Measurements from ENCODE around the gene DSE. TPM values are rescaled to one million over a fixed set of nuclear protein-coding genes. Genes with fewer than 3 reads are reported as not detected.

DSE gene
- total RNA-seq, 1 experiment from 2014 or later = 43.3 TPM

DNA sequence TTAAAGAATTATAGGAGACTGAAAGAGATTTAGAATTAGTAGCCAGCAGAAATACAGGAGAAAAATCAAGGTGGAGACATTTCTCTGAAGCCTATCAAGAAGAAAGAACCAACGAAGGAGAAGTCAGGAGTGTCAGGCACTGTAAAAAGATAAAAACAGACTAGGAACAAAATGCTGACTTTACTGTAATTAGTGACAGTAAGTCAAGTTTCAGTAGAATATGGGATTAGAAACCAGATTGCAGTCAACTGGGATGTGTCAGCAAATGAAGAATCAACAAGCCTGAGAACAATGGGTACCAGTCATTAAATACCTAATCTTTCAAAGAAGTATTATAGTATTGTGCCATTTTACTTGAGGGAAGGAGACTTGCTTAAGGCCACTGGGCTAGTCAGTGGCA lies 112.0 kb downstream of the DSE start:
- ChIA-PET POLR2A (ENCODE audit: unreplicated experiment) (no interaction called here), CTCF (no interaction called here)
- Histone ChIP-seq H4K20me1 (ENCODE audit: insufficient read depth) (no peaks in the 10 kb centered on the region), H3K9me2 (ENCODE audit: insufficient read depth) (no peaks in the 10 kb centered on the region), H3K9me3 (ENCODE audit: insufficient read depth, low read depth) (no peaks in the 10 kb centered on the region), H3K27ac (no peak overlapping the region), H3K4me1 (replicated peaks; ENCODE audit: insufficient read depth) (no peaks in the 10 kb centered on the region), H3K36me3 (ENCODE audit: low read depth) (no peaks in the 10 kb centered on the region), H2AFZ (no peak overlapping the region), H3K27me3 (ENCODE audit: insufficient read depth, low read depth) (no peaks in the 10 kb centered on the region; the same call in 1 of the 2 replicates), H3K4me2 (no peak overlapping the region), H3K79me2 (ENCODE audit: low read depth) (no peaks in the 10 kb centered on the region), H3F3A (ENCODE audit: insufficient read depth, low read depth) (no peaks in the 10 kb centered on the region), H3K4me3 (no peak overlapping the region)
- TF ChIP-seq, protein P1, sequence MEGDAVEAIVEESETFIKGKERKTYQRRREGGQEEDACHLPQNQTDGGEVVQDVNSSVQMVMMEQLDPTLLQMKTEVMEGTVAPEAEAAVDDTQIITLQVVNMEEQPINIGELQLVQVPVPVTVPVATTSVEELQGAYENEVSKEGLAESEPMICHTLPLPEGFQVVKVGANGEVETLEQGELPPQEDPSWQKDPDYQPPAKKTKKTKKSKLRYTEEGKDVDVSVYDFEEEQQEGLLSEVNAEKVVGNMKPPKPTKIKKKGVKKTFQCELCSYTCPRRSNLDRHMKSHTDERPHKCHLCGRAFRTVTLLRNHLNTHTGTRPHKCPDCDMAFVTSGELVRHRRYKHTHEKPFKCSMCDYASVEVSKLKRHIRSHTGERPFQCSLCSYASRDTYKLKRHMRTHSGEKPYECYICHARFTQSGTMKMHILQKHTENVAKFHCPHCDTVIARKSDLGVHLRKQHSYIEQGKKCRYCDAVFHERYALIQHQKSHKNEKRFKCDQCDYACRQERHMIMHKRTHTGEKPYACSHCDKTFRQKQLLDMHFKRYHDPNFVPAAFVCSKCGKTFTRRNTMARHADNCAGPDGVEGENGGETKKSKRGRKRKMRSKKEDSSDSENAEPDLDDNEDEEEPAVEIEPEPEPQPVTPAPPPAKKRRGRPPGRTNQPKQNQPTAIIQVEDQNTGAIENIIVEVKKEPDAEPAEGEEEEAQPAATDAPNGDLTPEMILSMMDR (conservative IDR thresholded peaks at IDR 0.05) = no peak
- TF ChIP-seq EZH2 (IDR thresholded peaks at IDR 0.05; ENCODE audit: low read depth) = no peak
- DNase-seq = no peak
- no TSS peak for BruUV-seq (replicated peaks)
- intact Hi-C loops (cut with micrococcal nuclease; ENCODE audit: unreplicated experiment) = no loop called here

DNA sequence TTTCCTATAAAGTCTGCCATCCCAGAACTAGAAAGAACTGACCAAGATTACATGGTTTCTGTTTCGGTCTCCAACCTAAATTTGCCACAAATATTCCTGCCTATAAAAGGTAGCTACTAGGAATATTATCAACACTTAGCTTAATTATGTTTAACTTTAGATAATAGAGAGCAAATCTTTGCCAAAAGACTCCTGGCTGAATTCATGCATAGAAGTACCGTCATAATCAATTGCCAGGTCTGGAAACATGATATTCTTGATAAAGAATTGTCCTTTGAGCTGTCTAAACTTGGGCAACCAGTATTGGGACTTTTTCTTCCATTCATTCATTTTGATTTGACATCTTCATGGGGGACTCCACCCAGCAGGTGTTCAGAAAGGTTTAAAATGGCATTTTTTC lies 112.9 kb downstream of the DSE start:
- CTCF ChIA-PET = no interaction called here
- intact Hi-C loops (cut with micrococcal nuclease; ENCODE audit: unreplicated experiment) = no loop called here
- DNase-seq = no peak

DNA sequence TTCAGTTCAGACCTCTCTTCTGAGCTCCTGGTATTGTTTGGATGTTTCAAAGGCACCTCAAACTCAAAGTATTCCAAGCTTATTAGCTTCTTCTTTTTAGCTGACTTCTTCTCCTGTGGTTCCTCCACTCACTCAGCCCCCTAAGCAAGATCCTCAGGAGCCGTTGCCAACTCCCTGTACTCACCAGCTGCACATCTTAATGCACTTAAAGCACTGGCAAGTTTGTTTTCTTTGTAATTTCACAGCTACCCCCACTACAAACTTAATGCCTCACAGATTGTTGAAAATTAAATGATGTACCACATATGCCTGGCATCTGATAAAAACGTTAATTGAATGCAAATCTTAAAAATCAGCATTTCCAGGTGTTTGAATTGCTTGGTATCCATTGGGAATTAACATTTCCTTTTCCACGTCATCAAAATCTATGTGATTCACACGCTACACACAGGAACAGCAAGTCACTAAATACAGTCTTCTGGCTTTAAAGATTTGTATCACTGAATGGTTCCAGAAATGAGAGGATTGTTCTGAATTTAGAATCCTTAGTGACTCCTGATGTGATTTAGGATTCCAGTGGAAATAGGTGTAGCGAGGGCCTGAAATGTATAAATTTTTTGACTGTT lies 114.9 kb downstream of the DSE start:
- TF ChIP-seq EZH2 (IDR thresholded peaks at IDR 0.05; ENCODE audit: low read depth) = no peak
- TF ChIP-seq, protein P1 (conservative IDR thresholded peaks at IDR 0.05) = no peak
- no TSS peak for BruUV-seq (replicated peaks)
- Histone ChIP-seq H3K79me2 (ENCODE audit: low read depth) (no peaks in the 10 kb centered on the region), H3K4me2 (no peak overlapping the region), H3K4me1 (replicated peaks; ENCODE audit: insufficient read depth) (no peaks in the 10 kb centered on the region), H3F3A (ENCODE audit: insufficient read depth, low read depth) (no peaks in the 10 kb centered on the region), H3K27ac (no peak overlapping the region), H4K20me1 (ENCODE audit: insufficient read depth) (no peaks in the 10 kb centered on the region), H2AFZ (no peak overlapping the region), H3K4me3 (no peak overlapping the region), H3K9me2 (ENCODE audit: insufficient read depth) (no peaks in the 10 kb centered on the region), H3K36me3 (ENCODE audit: low read depth) (no peaks in the 10 kb centered on the region), H3K27me3 (ENCODE audit: insufficient read depth, low read depth) (no peaks in the 10 kb centered on the region; the same call in 1 of the 2 replicates), H3K9me3 (ENCODE audit: insufficient read depth, low read depth) (no peaks in the 10 kb centered on the region)
- ChIA-PET CTCF (no interaction called here), POLR2A (ENCODE audit: unreplicated experiment) (no interaction called here)
- DNase-seq = no peak
- intact Hi-C loops (cut with micrococcal nuclease; ENCODE audit: unreplicated experiment) = no loop called here

More for the DNA sequence above, 112.9 kb downstream of the DSE start:
- no peak overlapping the region for H3K27ac ChIP-seq
- H4K20me1 ChIP-seq (ENCODE audit: insufficient read depth) = no peaks in the 10 kb centered on the region
- no TSS peak for BruUV-seq (replicated peaks)
- TF ChIP-seq EZH2 (IDR thresholded peaks at IDR 0.05; ENCODE audit: low read depth) = no peak
- TF ChIP-seq, protein P1 (conservative IDR thresholded peaks at IDR 0.05) = no peak
- H3K9me2 ChIP-seq (ENCODE audit: insufficient read depth) = no peaks in the 10 kb centered on the region
- H2AFZ ChIP-seq = no peak overlapping the region
- POLR2A ChIA-PET (ENCODE audit: unreplicated experiment) = no interaction called here
- H3K27me3 ChIP-seq (ENCODE audit: insufficient read depth, low read depth) = no peaks in the 10 kb centered on the region; the same call in 1 of the 2 replicates
- H3F3A ChIP-seq (ENCODE audit: insufficient read depth, low read depth) = no peaks in the 10 kb centered on the region
- no peaks in the 10 kb centered on the region for H3K79me2 ChIP-seq (ENCODE audit: low read depth)
- H3K4me3 ChIP-seq = no peak overlapping the region
- no peak overlapping the region for H3K4me2 ChIP-seq
- no peaks in the 10 kb centered on the region for H3K36me3 ChIP-seq (ENCODE audit: low read depth)
- H3K9me3 ChIP-seq (ENCODE audit: insufficient read depth, low read depth) = no peaks in the 10 kb centered on the region
- H3K4me1 ChIP-seq (replicated peaks; ENCODE audit: insufficient read depth) = no peaks in the 10 kb centered on the region

All from PC-9 (cell line).